ENCODE measurements around the gene FBXL19.

GRCh38 chr16:30966033-30966619, 42.8 kb downstream of the FBXL19 start:
- TF ChIP-seq CHD2 (IDR thresholded peaks at IDR 0.05; ENCODE audit: low read length, partially characterized antibody): no peak
- no peak for TF ChIP-seq SIN3A (IDR thresholded peaks at IDR 0.05; ENCODE audit: borderline replicate concordance, low read depth, low read length)
- TF ChIP-seq CTCF (IDR thresholded peaks at IDR 0.05): no peak
- TF ChIP-seq SMC3 (IDR thresholded peaks at IDR 0.05; ENCODE audit: low read depth, low read length): no peak
- no peak for TF ChIP-seq RAD21 (IDR thresholded peaks at IDR 0.05; ENCODE audit: low read length)
- TF ChIP-seq YY1 (IDR thresholded peaks at IDR 0.05; ENCODE audit: low read depth): no peak
- no peak for TF ChIP-seq FOXM1 (IDR thresholded peaks at IDR 0.05; ENCODE audit: low read depth)
- no peak for TF ChIP-seq RFX5 (IDR thresholded peaks at IDR 0.05; ENCODE audit: low read length)
